ENCODE data around the gene SNX25. TPM values are rescaled to one million over a fixed set of nuclear protein-coding genes. Genes with fewer than 3 reads are reported as not detected.
"Not testable (repeated sequence)": the region's sequence is repeated elsewhere in the genome, so short reads cannot be mapped to it uniquely, and the experiment has no call there.

SNX25 gene
- 19.0 TPM for polyA plus RNA-seq (2013, experiment 1 of 2; ENCODE audit: insufficient read length)
- 20.3 TPM for polyA plus RNA-seq (2013, experiment 2 of 2; ENCODE audit: insufficient read length)

DNA sequence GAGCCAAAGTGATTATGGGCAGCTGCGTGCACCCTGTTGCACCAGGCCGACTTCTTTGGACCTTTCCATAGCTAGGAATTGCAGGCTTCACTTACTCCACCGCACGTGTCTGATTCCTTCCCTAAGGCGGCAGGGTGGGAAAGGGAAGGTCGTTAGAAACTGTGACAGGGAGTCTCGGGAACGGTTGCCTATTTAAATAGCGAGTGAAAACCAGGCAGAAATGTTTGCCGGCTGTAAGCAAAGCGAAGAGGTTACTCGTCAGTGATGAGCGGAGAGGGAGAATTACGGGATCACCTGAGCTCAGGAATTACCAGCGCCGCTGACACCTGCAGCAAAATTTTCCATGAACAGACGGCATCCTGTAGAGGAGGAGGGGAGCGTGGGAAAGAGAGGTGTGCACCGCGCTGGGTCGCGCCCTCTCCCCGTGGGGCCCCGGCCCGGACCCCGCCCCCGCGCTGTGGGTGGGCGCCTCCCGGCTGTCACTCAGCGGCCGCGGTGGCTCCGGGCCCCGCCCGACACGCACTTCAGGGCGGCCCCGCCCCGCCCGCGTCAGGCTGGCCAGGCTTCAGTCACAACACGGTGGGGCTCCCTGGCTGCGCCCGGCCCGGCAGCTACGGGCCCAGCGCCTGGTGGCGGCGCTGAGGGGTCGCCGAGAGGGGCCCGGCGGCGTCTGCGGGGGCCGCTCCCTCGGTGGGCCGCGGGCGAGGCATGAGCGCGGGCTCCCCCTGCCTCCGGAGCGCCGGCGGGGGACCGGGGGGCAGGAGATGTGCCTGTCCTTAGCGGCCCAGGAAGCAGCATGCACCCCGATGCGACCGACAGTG is at the start of gene SNX25:
Gene SNX25, plus strand, starts transcription at position 568 of the 821 bp plus-strand sequence. Its CDS starts 229 bp downstream, at position 797.
- peak; percentile 84 for DNase-seq

DNA sequence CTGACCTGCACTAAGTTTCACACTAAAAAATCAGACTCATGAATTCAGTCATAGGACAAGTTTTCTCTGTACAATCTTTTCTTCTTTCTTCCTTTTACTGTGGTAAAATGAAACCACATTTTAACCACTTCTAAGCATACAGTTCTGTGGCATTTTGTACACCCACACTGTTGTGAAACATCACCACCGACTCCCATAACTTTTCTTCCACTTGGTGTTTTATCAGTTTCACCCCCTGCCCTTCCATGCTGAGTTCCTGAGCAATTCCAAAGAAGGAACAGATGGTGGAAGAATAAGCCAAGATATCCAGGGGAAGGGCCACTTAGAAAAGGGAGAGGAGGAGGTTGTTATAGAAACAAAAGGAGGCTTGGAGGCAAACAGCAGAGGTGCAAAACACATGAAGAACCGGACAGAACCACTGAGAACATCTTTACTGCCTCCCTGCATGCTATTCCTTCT is 43.8 kb upstream of the SNX25 start:
- DNase-seq, result peak; percentile 23

DNA sequence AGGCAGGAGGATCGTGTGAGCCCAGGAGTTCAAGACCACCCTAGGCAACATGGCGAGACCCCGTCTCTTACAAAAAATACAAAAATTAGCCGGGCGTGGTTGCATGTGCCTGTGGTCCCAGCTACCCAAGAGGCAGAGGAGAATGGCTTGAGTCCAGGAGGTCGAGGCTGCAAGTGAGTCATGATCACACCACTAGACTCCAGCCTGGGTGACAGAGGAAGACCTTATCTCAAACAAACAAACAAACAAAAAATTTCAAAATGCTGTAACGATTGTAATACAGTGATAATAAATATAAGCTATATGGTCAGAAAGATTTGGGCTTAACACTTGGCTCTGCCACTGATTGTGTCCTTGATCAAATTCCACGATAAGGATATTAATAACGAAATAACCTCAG is 42.2 kb upstream of the SNX25 start:
- no peak for DNase-seq

DNA sequence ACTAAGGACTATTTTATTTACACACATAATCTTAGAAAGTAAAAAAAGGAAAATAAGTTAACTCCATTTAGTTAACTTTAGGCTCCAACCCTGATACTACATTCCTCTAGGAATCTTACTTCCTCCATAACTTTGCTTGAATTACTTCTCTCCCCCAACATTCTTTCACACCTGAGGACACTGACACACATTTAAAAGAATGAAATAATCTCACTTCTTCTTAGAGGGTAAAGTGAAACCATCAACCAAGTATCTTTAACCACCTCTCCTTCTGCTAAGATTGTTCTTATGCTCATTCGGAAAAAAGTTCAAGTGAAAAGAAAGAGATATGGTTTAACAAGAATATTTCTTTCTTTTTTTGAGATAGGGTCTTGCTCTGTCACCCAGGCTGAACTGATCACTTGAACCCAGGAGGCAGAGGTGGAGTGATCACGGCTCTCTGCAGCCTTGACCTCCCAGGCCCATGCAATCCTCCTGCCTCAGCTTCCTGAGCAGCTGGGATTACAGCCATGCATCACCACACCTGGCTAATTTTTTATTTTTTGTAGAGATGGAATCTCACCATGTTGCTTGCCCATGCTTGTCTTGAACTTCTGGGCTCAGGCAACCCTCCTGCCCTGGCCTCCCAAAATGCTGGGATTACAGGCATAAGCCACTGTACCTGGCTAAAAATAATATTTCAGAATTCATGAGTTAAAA is 37.9 kb upstream of the SNX25 start:
- DNase-seq, result no peak

DNA sequence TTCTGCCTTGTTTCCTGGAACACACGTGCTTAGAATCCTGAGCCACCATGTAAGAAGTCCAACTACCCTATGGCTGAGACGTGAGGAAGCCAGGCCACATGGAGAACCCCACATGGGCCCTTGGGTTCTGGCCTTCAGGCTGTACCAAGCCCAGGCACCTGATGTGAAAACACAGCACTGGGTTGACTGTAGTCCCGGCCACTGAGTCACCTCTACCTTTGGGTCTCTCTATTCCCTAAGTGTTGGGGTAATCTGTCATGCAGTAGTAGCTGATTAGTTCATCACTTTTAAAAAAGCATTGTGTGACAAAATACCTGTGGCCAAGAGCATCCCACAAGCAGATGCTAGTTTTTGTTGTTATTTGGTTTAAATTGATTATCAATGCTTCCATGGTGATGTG is 29.9 kb upstream of the SNX25 start:
- DNase-seq, result no peak

DNA sequence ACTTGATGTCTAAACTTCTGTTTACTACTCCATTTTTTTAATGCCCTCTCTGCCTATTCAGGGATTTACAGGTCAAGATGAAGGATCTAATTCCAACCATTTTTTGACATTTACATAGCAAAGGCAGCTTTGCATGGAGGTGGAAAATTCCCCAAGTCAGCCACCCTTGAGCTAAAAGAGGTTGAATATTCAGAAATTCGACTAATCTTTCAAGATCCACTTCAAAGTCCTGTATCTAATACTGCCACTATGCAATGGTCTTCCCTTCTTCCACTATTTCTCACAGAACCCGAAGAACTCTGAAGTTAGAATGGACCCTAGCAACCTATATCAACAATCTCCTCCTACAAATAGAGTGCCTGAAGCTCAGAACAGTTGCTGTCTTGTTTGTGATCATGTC is 27.2 kb upstream of the SNX25 start:
- DNase-seq, result no peak

DNA sequence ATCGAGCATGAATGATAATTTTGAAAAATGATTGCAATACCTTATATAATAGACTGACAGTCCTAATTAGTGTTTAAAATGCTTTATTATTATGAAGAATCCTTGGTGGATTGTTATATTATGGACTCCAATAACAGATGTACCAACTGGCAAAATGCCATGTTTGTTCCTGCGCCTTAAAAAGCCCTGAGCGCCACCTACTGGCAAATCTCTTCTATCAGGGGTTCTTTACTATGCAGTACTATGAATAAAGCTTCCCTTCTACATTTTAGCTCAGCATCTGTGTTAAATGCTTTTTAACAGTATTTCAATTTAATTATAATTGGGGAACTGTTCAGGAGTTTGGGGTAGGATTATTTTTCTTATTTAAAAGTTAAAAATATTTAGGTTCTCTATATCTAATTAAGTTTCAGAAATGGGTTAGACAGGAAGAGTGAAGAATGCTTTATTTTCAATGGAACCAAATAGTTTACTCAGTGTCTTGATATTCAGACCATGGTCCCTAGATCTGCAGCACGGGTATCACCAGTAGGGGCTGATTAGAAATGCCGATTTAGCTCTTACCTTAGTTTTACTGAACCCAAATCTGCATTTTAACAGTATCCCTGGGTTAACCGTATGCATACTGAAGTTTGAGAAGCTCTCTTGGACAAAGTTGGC is 25.6 kb upstream of the SNX25 start:
- peak; percentile 88 for DNase-seq

DNA sequence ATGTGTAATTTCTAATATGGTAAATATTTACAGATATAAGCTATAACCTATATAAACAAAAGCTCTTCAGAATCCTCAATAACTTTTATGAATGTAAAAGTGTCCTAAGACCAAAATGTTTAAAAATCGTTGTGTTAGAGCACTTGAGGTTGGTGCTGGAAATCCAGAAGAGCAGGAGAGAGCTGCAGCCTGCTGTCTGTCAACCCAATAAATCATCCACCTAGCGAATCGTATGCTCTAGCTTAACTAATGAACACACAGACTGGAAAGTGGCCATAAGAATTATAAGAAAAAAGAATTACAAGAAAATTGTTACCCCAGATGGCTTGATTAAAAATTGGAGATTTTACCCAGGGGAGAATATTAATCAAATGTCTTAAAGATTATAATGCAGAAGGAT is 22.6 kb upstream of the SNX25 start:
- no peak for DNase-seq

DNA sequence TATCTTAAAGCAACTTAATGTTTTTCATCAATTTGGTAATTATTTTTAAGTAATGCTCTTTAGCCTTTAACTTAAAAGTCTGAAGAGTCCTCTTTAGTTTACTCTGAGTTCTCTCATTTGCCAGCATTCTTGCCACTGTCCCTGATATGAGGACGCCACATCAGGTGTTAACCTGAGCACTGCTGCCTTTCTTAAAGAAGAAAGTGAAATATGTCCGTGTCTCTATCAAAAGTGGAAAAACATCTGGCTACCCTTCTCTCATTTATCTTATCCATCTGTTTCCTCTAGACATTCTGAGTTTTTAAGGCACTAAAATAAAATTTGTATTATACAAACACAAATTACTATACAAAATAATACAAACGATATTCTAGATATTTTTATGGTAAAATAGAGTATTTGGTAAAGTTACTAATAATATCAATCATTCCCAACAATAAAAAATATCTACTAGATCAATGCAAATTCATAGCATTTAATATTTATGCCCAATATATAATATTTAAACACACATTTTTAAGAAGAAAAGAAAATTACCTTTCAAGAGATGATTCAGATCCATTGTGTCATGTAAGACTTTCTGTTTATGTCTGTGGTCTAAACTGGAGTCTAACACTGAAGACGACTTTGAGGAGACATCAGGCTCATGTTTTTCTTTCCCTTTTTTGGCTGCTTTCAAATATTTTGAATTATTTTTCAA is 19.6 kb upstream of the SNX25 start:
- DNase-seq, result no peak

DNA sequence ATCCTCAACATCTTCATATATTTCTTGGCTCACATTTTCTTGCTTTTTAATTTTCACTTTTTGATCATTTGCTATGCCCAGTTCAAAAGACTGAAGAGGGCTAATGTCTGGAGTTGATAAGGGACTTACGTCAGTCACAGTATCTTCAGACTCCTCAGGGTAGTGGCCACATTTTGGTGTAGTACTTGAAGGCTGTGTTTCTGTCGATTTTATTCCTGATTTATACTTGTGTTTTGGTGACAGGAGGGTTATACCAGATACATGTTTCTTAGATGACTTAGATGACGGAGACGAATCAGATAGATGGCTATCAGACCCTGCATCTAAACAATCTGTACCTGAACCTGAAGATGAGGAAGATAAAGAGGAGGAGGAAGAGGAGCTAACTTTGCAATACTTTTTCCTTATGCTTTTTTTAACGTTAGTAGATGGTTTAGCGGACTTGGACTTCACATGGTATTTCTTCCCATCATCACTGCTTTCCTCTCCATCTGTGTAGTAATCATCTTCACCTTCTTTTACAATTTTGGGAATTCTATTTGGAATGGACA is 19.0 kb upstream of the SNX25 start:
- no peak for DNase-seq

DNA sequence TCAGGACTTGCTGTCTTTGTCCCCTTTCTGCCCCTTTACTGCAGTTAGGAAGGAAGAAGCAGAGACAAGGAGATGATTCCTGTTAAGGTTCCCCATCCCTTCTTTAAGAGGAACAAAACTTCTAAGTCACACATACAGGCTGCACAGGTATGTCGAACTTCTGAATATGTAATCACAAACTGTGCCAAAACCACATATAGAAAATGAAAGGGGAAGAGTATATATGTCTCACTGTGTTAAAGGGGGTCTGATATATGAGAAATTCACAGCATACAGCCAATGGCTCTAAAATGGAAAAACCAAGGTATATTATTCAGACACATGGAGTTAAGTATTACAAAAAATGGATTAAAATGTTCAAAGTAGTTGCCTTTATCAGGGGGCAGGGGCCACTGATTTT is 17.3 kb upstream of the SNX25 start:
- no peak for DNase-seq

DNA sequence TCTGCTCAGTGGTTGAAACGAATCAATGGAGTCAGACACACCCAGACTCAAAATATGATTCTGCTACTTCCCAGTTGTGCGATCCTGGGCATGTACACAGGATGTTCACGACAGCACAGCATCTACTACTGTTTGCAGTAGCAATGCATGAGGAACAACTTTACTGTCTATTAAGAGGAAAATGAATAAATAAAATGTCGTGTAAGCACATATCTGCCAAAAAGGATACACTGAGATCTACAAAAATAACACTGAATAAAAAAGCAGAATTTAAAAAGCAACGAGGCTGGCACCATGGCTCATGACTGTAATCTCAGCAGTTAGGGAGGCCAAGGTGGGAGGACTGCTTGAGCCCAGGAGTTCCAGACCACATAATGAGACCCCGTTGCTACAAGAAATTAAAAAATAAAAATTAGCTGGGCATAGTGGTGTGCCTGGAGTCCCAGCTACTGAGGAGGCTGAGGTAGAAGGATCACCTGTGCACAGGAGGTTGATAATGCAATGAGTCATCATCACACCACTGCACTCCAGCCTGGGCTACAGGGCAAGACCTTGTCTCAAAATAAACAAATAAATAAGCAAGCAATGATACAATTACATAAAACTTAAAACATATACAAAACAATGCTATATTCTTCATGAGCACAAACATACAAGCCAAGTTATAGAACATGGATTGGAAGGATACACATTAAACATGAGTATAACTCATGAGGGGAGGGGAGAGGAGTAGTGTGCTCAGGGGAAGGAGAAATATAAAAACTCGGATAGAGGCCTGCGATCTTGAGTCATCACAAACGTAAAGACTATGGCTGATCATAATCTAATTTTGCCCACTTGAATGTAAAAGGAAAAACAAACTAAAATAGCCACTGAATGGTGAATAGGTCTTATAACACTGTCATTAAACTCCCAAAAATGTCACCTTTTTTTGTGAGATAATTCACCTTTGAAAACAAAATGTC is 14.2 kb upstream of the SNX25 start:
- DNase-seq, result no peak

DNA sequence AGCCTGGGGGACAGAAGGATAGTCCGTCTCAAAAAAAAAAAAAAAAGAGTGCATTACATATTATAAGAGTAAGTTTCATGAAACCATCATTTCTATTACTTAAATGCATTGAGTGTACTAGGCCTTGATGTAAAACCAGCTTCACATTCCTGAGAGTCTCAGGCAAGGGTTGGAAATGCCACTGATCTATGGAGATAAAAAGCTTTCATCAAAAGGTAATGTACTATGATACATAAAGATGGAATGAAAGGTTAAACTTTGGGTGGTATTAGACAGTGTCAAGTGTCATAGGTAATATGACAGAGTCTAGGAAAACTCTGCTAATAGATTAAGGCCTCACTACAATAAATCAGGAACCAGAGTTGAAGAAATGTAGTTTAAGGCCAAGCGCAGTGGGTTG is 13.0 kb upstream of the SNX25 start:
- DNase-seq, result no peak

DNA sequence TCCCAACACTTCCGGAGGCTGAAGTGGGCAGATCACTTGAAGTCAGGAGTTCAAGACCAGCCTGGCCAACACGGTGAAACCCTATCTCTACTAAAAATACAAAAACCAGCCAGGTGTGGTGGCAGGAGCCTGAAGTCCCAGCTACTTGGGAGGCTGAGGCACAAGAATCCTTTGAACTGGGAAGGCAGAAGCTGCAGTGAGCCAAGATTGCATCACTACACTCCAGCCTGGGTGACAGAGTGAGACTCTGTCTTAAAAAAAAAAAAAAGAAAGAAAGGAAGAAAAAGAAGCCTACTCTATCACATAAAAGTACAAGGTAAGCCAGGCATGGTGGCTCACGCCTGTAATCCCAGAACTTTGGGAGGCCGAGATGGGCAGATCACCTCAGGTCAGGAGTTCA is 11.2 kb upstream of the SNX25 start:
- DNase-seq, result not testable (repeated sequence)

DNA sequence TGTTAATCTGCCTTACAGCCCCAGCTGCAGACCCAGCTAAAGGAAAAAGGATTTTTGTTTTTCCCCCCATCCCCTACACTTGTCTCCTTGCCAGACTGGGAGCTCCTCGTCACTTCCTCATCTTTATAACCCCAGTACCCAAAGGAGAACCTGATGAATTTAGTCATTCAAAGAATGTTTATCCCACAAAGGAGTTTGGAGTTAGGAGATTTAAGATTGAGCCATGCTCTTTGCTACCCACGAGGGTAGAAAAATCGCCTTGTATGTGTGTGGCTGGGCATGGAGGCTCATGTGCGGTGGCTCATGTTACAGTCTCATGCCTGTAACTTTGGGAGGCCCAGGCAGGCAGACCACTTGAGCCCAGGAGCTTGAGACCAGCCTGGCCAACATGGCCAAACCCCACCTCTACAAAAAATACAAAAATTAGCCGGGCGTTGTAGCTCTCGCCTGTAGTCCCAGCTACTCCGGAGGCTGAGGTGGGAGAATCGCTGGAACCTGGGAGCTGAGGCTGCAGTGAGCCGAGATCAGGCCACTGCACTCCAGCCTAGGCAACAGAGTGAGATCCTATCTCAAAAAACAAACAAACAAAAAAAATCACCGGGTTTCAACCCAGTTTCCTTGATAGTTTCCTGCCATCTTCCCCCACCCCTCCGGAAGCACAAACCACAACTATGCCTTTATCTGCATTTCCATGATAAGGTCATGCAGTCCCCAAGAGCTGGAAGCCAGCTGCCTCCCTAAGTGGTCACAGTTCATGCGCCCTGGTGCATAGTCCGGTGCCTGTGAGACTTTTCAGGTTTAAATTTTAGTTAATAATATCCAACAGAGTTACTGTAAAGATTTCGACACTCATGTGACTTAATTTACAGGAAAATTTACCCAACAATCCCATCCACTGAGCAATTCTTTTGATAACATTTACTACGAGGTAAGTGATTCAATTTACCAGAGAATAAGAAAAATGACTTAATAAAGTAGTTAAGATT is 7.1 kb upstream of the SNX25 start:
- peak; percentile 21 for DNase-seq

DNA sequence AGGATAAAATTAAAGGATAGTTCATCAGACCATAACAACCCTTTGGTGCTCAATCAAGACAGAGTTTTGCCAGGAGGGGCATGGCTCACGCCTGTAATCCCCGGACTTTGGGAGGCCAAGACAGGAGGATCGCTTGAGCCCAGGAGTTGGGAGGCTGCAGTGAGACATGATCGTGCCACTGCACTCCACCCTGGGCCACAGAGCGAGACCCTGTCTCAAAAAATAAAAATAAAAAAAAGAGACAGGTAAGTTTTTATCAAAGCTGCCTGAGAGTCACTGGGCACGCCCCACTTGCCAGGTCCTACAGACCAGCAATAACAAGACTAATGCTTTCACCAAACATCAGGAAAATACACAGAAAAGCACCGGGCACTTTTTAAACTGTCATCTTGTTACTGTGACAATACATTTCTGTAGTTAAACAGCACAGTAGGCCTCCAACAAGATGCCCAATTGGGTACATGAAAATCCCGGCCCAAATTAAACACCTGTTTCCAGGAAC is 6.4 kb upstream of the SNX25 start:
- no peak for DNase-seq

DNA sequence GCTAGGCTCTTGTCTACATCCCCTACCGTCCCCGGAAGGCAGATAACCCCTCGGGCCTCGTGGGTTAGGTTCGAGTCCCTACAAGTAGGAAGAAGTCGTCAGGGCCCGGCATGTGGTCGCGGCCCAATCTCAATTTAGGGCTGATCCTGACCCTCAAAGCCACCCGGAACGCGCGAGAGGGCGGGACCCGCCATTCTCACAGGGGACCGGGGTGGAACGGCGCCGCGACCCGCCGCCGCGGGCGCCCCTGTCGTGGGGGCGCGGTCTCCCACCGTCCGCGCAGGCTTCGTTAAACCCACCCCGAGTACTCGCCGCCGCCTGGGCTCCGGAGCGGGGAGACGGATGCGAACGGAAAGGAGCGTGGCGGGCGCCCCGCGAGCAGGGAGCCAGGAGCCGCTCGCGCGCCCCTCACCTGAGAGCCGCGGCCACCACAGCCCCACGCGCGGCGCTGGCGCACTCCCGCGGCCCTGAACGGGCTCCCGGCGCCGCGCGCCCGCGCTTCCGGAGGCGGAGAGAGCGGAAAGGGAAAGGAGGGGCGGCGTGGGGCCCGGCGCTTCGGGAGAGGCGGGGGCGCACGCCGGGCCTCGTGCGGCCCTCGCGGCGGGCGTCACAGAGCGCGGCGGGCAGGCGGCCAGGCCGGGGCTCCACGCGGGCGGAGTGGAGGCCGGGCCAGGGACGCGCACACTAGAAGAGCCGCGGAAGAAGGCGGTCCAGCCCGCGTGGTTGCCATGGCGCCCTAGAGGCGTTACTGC is 5.7 kb upstream of the SNX25 start, which contains the start of gene CFAP97:
Gene CFAP97, minus strand, starts transcription at position 515 of the 752 bp plus-strand sequence. CDS start 12,804 bp downstream, outside the sequence.
- peak; percentile 91 for DNase-seq

DNA sequence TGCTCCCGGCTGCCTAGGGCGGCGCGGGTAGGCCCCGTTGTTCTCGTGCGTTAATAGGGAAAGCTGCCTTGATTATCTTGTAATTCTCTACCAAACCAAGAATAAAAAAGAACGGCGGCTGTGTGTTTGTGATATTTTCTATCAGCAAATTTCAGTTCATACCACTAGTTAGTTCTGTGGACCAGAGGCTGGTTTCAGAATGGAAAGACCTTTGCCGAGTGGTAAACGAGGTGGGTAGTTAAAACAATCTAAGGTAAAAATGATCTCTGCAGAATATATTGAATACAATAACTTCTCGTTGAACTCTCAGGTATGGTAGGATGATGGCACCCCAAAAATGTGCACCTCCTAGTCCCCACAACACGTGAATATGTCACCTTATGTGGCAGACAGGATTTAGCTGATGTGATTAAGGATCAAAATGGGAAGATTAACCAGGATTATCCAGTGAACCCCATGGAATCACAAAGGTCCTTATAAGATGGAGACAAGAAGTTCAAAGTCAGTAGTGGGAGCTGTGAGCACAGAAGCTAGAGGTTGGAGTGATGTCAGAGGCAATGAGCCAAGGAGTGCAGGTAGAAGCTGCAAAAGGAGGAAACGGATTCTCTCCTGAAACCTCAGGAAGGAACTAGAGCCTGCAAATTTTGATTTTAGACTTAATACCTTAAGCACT is 5.0 kb upstream of the SNX25 start:
- DNase-seq, result peak; percentile 15
